Suprapubic skin (tissue), 4 donors: ENCODE results near the gene RHEX. TPM values are rescaled to one million over a fixed set of nuclear protein-coding genes. Genes with fewer than 3 reads are reported as not detected.

Source experiments
- DNase-seq, 2 donors: peaks; one replicate each; pipeline ENCODE4 v3.0.0-alpha.2; 2019; ENCODE audit warnings: low spot score in 2 of 2
- H3K27ac ChIP-seq: fragments of 200-600 bp; sonication (generic); one replicate; pipeline ENCODE4 v1.5.1; 2019
- H3K27me3 ChIP-seq: fragments of 200-600 bp; sonication (generic); one replicate; pipeline ENCODE4 v1.5.1; 2019
- H3K36me3 ChIP-seq: fragments of 200-600 bp; sonication (generic); one replicate; pipeline ENCODE4 v1.5.1; 2019
- H3K4me1 ChIP-seq: fragments of 200-600 bp; sonication (generic); one replicate; pipeline ENCODE4 v1.5.1; 2019
- H3K4me3 ChIP-seq: fragments of 200-600 bp; sonication (generic); one replicate; pipeline ENCODE4 v1.5.1; 2019; ENCODE audit warnings: mild to moderate bottlenecking
- H3K9me3 ChIP-seq: fragments of 200-600 bp; sonication (generic); one replicate; pipeline ENCODE4 v1.5.1; 2019
- EP300 ChIP-seq: sonication (generic); formaldehyde crosslinking; IDR thresholded peaks from one replicate; pipeline ENCODE4 v1.6.1; 2017; ENCODE audit warnings: antibody characterized with exemption
- POLR2A ChIP-seq, 2 donors: fragments of 450-650 bp; IDR thresholded peaks; one replicate each; pipeline ENCODE4 v1.6.1; 2017; ENCODE audit warnings: antibody characterized with exemption in 2 of 2, mild to moderate bottlenecking in 2 of 2, moderate library complexity in 2 of 2
- POLR2AphosphoS5 ChIP-seq, 3 donors: sonication (generic); formaldehyde crosslinking; IDR thresholded peaks; one replicate each; pipeline ENCODE4 v1.6.1; 2017; ENCODE audit warnings: antibody characterized with exemption in 3 of 3
- WGBS: methylation state at CpG from one replicate; pipeline ENCODE4 v1.1.5; 2018; 5-methylcytosine and 5-hydroxymethylcytosine counted together
- total RNA-seq, 4 donors: library from RNA; depleted of rRNA; stranded (reverse); fragments of >200 nt; gene quantifications; one replicate each; pipeline ENCODE4 v1.1.0, GENCODE V29; 2016
- TF ChIP-seq, protein P1 (sequence below), 2 donors: fragments of 200-600 bp in 1 of 2; fragments of 450-650 bp in 1 of 2; sonication (generic) in 1 of 2; IDR thresholded peaks; one replicate each; pipeline ENCODE4 v1.5.1; 2016 to 2019; ENCODE audit warnings: antibody characterized with exemption in 2 of 2, mild to moderate bottlenecking in 1 of 2, moderate library complexity in 1 of 2

The RHEX gene
- total RNA-seq, 4 donors from 2014 or later = 1.2 to 2.8 (median 1.2) TPM; not detected in 1

GRCh38 chr1:206120406-206120805 lies 67.4 kb downstream of the RHEX start:
- Histone ChIP-seq H3K4me1 (peaks cover 11% of the 10 kb centered on the region), H3K4me3 (no peak overlapping the region), H3K9me3 (no peaks in the 10 kb centered on the region), H3K27ac (no peak overlapping the region), H3K36me3 (no peaks in the 10 kb centered on the region), H3K27me3 (peaks cover 14% of the 10 kb centered on the region)
- no peak for TF ChIP-seq POLR2A (IDR thresholded peaks at IDR 0.05)
- DNase-seq = no peak

DNA sequence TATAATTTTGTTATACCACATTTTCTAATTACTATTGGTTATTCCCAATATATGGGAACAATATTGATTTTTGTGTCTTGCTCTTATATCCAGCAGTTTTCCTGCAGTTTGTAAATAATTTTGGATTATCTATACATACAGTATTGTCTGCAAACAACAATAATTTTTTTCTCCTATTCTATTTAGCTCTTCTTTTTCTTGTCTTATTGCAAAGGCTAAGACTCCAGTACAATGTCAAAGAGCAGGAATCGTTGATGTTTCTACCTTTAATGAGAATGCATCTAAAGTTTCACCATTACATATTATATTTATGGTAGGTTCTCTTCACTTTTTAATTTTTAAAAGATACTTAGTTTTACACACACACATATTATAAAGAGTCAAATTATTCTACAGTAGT lies 68.3 kb downstream of the RHEX start:
- H3K36me3 ChIP-seq = no peaks in the 10 kb centered on the region
- H3K4me1 ChIP-seq = peaks cover 11% of the 10 kb centered on the region
- 86% methylated on average over 1 of the region's 1 CpG for WGBS
- H3K4me3 ChIP-seq = no peak overlapping the region
- H3K27ac ChIP-seq = no peak overlapping the region
- DNase-seq = no peak
- no peaks in the 10 kb centered on the region for H3K9me3 ChIP-seq
- H3K27me3 ChIP-seq = peaks cover 14% of the 10 kb centered on the region
- TF ChIP-seq POLR2AphosphoS5 (IDR thresholded peaks at IDR 0.05) (no peak), POLR2A (IDR thresholded peaks at IDR 0.05) (no peak), EP300 (no peak)
- TF ChIP-seq, protein P1, sequence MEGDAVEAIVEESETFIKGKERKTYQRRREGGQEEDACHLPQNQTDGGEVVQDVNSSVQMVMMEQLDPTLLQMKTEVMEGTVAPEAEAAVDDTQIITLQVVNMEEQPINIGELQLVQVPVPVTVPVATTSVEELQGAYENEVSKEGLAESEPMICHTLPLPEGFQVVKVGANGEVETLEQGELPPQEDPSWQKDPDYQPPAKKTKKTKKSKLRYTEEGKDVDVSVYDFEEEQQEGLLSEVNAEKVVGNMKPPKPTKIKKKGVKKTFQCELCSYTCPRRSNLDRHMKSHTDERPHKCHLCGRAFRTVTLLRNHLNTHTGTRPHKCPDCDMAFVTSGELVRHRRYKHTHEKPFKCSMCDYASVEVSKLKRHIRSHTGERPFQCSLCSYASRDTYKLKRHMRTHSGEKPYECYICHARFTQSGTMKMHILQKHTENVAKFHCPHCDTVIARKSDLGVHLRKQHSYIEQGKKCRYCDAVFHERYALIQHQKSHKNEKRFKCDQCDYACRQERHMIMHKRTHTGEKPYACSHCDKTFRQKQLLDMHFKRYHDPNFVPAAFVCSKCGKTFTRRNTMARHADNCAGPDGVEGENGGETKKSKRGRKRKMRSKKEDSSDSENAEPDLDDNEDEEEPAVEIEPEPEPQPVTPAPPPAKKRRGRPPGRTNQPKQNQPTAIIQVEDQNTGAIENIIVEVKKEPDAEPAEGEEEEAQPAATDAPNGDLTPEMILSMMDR (IDR thresholded peaks at IDR 0.05) = no peak

GRCh38 chr1:206122686-206123085 lies 69.7 kb downstream of the RHEX start:
- DNase-seq = no peak
- Histone ChIP-seq H3K9me3 (no peaks in the 10 kb centered on the region), H3K27ac (no peak overlapping the region), H3K36me3 (no peaks in the 10 kb centered on the region), H3K27me3 (peaks cover 7% of the 10 kb centered on the region), H3K4me1 (peaks cover 2% of the 10 kb centered on the region), H3K4me3 (no peak overlapping the region)
- TF ChIP-seq EP300 (no peak), POLR2A (IDR thresholded peaks at IDR 0.05) (no peak), POLR2AphosphoS5 (IDR thresholded peaks at IDR 0.05) (no peak)
- TF ChIP-seq, protein P1 (IDR thresholded peaks at IDR 0.05) = no peak

GRCh38 chr1:206125346-206125745 lies 72.4 kb downstream of the RHEX start:
- TF ChIP-seq POLR2A (IDR thresholded peaks at IDR 0.05) (no peak), EP300 (no peak), POLR2AphosphoS5 (IDR thresholded peaks at IDR 0.05) (no peak)
- TF ChIP-seq, protein P1 (IDR thresholded peaks at IDR 0.05) = no peak
- Histone ChIP-seq H3K4me1 (no peaks in the 10 kb centered on the region), H3K27me3 (no peaks in the 10 kb centered on the region), H3K27ac (no peak overlapping the region), H3K36me3 (no peaks in the 10 kb centered on the region), H3K9me3 (no peaks in the 10 kb centered on the region), H3K4me3 (no peak overlapping the region)
- DNase-seq = no peak
- WGBS = 87% methylated on average over 1 of the region's 1 CpG

DNA sequence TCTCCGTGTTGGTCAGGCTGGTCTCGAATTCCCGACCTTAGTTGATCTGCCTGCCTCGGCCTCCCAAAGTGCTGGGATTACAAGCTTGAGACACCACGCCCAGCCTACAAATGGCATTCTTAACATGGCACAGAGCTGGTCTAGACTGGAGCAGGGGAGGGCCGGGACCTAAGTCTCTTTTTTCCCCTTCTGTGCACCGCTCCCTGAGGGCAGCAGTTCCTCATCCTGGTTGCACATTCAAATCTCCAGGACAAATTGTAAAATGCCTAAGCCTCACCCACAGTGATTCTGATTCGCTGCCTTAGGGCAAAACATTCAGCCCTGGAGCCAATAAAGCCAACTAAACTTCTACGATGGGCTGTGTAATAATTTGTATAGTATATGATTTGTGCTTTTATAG lies 74.4 kb downstream of the RHEX start:
- no peak for DNase-seq
- no peak overlapping the region for H3K4me3 ChIP-seq
- no peaks in the 10 kb centered on the region for H3K9me3 ChIP-seq
- H3K4me1 ChIP-seq = no peaks in the 10 kb centered on the region
- WGBS = 95% methylated on average over 9 of the region's 9 CpGs
- no peaks in the 10 kb centered on the region for H3K27me3 ChIP-seq
- TF ChIP-seq POLR2A (IDR thresholded peaks at IDR 0.05) = no peak
- TF ChIP-seq EP300 = no peak
- TF ChIP-seq POLR2AphosphoS5 (IDR thresholded peaks at IDR 0.05) = no peak
- TF ChIP-seq, protein P1 (IDR thresholded peaks at IDR 0.05) = no peak
- no peak overlapping the region for H3K27ac ChIP-seq
- no peaks in the 10 kb centered on the region for H3K36me3 ChIP-seq

DNA sequence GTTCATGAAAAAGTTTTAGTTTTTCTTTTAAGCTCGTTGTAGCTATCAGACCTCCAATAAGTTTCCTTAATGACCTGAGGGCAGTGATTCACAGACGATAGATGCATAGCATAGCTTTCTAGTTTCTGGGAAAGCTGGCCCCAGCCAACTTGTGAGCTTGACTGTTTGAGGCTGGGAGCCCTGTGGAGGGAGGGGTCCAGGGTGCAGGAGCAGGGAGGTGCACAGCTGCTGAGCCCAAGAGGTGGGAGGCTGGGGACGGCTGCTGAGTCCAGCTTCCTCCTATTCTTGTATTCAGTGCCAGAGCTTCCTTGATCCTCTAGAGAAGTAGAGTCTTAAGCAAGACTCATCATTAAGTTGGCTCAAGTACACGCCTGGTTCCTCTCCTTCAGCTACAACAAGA lies 75.2 kb downstream of the RHEX start:
- no peaks in the 10 kb centered on the region for H3K4me1 ChIP-seq
- 54% methylated on average over 3 of the region's 4 CpGs for WGBS
- no peaks in the 10 kb centered on the region for H3K9me3 ChIP-seq
- TF ChIP-seq POLR2A (IDR thresholded peaks at IDR 0.05) (no peak), POLR2AphosphoS5 (IDR thresholded peaks at IDR 0.05) (no peak), EP300 (no peak)
- TF ChIP-seq, protein P1 (IDR thresholded peaks at IDR 0.05) = no peak
- H3K36me3 ChIP-seq = no peaks in the 10 kb centered on the region
- H3K27me3 ChIP-seq = no peaks in the 10 kb centered on the region
- no peak overlapping the region for H3K27ac ChIP-seq
- no peak overlapping the region for H3K4me3 ChIP-seq
- DNase-seq = no peak
